AG08395 (cell line): Measurements from ENCODE around the gene TM4SF1.
A peak's percentile ranks its signal among the peaks of the same experiment; 100 is the strongest.

ENCODE experiments used
- DNase-seq: peaks from one replicate; pipeline ENCODE4 v3.0.0; 2012; ENCODE audit warnings: mixed read lengths, low spot score

The TM4SF1 gene

DNA sequence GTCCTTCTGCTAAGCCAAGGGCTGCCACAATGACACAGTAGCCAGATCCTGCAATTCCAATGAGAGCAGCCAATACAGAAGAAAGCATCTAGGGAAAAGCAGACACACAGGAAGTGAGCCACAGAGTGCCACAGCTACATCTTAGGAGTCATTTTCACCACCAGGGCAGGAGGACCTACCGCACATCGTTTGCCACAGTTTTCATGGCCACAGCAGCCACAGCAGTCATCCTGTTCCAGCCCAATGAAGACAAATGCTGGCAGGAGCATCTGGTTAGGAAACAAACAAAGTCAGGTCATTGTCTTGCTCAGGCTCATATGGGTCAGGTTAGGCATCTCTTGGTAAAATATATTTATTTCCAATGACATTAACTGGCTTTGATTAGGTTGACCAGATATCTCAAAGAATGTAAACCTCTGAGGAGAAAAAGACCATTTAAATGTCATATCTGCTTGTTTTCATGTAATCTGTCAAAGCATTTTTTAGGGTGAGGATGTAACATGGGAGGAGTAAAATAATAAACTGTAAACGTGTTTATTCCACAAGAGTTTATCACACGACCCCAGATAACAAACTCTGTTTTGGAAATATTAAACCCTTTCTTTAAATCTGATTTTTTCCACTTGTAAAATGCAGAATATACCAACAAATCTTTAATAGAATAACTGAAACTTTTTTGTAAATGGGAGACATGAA, 1.8 kb downstream of the TM4SF1 start:
- DNase-seq: no peak

GRCh38 chr3:149374793-149375500, 2.5 kb downstream of the TM4SF1 start:
- DNase-seq: no peak

DNA sequence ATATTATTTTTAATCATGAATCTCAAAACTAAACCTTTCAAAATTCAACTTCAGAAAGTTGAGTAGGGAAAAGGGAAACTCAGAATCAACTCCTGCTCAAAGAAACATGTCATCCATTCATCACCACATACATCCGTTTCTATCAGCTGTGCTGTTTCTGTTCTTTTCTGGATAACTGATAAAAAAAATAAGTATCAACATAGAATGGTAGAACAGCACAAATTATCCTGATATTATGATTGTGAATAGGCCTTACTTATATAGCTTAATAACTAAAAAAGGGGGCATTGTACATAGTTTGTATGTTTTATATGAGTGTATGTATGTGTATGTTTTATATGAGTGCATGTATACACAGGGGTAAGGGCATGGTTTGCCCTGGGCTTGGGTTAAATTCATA, 3.1 kb downstream of the TM4SF1 start:
- DNase-seq: no peak

GRCh38 chr3:149373235-149374125, 4.0 kb downstream of the TM4SF1 start:
- DNase-seq: peak; percentile 63

- DNase-seq: no peak
These were observed 5.7 kb downstream of the TM4SF1 start for GRCh38 chr3:149371723-149372114.

DNA sequence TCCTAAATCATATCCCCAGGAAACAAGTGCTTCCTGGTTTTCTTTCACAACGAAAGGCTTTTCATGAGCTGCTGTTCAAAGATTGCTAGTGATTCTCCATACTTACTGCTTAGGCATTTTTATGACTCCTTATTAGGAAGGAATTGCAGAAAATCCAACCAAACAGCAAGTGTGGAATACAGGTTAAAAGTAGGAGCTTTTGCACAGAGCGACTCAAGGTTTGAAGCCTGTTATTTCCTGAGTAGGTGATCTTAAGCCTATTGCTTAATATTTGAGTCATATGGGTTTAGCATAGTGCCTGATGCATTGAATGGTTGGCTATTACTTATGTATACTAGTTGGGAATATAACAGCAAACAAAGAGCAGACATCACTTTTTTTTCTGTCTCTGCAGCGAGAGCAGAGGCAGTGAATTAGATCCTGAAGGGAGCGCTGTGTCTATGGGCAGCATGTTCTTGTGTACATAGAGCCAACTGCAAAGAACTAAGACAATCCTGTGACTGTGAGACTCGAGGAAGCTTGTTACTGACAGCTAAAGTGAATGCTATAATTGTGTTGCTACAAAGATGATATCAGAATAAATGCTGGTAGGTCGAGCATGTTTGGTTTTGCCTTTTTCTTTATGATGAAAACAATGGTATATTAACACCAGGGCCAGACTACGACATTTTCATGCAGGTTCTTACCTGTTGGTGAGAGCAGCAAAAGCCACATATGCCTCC, 6.3 kb downstream of the TM4SF1 start:
- DNase-seq: no peak

DNA sequence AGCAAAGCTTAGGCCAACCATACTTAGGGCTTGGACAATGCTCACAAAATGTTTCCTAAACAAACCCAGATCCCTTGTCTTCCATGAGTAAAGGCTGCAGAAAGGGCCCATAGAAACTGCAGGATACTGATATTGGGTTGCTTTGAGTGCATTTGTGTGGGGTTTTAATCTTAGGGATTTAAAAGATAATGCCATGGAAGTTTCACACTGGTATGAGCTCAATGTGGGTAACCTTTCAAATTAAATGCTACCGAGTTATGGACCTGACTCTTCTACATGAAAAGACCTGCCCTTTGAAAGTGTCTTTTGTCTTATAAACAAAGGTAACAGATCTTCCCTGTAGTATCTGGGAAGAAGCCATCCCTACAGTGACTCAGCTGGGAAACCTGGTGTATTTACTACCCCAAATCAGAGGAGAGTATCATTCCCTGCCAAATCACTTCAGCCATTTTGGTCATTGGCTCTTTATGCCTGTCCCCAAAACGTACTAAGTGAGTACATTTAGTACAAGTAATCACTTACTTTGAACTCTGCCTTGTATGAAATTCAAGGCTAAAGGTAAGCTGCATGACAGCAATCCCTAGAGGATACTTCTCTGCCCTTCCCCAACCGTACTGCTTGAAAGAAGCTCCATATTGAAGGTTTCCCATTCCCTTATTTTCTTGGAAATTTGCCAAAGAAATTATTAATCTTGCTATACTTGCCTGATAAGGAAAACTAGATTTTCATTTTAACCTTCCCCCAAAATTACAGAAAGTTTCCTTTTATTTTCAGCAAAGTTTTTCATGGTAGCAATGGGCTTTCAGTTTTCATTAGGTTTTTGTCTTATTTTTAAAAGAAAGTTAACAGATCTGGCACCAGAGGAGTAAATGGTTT, 7.2 kb downstream of the TM4SF1 start:
- DNase-seq: no peak

GRCh38 chr3:149368674-149369497, 8.6 kb downstream of the TM4SF1 start:
- no peak for DNase-seq

DNA sequence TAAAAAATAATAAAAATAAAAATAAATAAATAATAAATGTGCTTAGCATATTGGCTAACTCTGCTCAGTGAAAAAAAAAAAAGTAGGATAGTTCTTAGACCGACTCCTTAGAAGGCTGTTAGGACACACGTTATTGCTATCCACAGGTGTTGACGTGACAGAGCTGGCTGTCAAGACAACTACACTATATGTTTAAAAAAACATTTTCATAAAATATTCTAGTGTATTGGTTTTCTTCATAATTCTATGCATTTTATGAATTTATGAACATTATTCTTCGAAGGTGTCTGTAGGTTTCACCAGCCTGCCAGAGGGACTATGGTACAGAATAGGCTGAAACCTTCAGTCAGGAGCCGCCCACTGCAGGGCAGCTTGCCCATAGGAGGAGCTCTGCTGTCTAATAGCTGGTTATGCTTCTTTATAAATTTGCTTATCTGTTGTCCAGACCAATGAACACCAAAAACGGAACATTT, 9.2 kb downstream of the TM4SF1 start:
- DNase-seq: no peak

DNA sequence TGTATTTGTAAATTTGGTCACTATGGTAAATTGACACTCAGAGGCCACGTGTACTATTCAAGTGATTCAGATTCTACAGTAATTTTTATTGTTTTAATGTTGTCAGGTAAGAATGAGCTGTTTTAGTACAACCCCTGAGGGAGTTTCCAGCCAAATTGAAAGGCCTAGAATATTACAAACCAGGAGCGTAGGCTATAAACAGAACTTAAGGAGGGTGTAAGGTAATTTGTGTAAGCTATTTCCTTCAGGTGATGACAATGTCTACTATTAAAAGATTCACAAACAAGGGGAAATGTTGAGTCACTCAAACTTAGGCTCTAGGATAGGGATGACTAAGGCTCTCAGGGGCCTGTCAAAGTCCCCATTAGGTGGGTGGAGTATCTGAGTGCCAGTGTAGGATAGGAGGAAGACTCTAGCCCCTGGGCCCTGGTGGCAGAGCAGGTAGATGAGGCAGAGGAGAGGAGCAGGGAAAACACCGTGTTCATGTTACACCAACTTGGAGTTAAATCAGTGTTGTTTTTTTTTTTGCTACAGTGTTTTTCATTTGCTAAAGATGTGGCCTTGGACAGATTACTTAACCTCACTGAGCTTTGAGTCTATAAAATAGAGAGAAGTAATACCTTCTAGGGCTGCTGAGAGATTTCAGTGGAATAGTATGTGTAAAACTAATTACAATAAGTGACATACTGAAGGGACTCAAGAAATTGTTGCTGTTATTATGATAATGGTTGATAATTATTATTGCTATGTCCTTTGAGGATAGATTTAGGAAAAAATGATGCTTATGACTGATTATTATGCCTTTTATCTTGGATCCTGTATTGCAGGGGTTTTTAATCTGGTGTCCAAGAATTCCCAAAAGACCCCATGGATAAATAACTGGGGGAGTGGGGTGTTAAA, 10.3 kb downstream of the TM4SF1 start:
- peak; percentile 32 for DNase-seq

DNA sequence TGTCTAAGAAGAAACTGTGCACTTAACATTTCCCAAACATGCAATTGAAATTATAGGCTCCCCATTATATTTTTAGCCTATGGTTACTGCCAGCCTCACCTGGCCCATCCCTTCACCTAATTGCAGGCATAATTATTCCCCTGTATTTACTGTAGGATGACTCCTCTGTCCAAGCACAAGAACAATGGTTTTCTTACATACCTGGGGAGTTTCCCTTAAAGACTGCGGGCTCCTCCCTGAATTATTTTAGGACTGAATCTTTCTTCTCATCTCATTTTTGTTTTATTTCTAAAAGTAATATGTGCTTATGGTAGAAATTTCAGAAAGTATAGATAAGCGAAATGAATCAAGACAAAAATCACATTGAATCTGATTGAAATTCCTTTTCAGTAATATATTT, 11.4 kb downstream of the TM4SF1 start:
- DNase-seq: no peak

- DNase-seq: no peak
These were observed 12.8 kb downstream of the TM4SF1 start for GRCh38 chr3:149364624-149365023.

DNA sequence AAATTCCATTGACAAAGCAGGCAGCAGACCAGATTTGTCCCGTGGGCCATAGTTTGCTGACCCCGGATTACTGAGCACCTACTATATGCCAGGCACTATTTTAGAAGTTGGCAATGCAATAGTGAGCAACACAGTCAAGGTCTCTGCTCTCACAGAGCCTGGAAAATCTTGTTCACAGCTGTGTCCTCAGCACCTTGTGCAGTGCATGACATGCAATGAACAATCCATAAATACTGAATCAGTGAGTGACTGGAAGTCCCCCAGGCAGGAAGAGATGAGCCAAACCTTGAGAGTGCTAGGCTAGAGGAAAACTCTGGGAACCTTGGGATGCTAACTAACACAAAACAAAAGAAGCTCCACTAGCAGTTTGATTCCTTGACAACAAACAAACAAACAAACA, 14.4 kb downstream of the TM4SF1 start:
- peak; percentile 37 for DNase-seq

- no peak for DNase-seq
These were observed 15.1 kb downstream of the TM4SF1 start for GRCh38 chr3:149362366-149362765.

DNA sequence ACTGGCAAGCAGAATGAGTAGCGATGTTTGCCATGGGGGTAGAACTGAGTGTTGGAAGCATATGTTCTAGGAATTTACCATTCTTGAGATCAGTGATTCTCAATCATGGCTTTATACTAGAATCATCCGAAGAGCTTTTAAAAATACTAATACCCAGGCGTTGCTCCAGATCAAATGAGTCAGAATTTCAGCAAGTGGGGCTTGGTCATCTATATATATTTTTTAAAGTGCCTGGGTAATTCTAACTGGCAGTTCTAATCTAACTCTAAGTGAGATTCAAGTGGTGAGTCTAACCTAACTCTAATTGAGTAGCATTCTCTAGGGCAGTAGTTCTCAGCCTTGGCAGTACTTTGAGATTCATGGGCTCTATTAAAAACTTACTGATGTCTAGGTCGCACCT, 20.8 kb downstream of the TM4SF1 start:
- no peak for DNase-seq

GRCh38 chr3:149356044-149356592, 21.3 kb downstream of the TM4SF1 start:
- DNase-seq: no peak

GRCh38 chr3:149353581-149354184, 23.8 kb downstream of the TM4SF1 start:
- DNase-seq: no peak

DNA sequence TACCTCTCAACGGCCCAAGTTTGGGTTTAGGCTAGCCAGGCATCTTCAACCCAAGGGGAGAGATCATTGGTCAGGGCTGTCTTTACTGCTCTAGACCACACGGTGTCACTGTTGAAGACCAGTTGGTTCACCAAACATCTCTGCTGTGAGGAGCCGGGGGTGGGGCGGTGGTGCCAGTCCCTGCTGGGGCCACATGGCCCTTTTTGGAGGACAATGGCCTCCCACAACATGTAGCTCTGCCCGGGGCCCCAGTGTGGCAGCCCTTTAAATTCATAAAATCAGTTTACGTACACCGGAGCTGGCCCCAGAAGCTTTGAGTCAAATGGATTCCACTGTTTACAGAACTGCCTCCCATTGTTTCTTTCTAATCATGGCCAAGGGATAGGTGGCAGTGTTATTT, 24.9 kb downstream of the TM4SF1 start:
- peak; percentile 77 for DNase-seq
